Mesothelial cell of epicardium (in vitro differentiated cells): ENCODE results near the gene MOB1B. TPM values are rescaled to one million over a fixed set of nuclear protein-coding genes. Genes with fewer than 3 reads are reported as not detected.
A peak's percentile ranks its signal among the peaks of the same experiment; 100 is the strongest.

ENCODE experiments used
- DNase-seq, 2 experiments: peaks; one replicate each; pipeline ENCODE4 v3.0.0; 2021; ENCODE audit warnings: low spot score in 2 of 2; ENCODE audit not compliant: unreplicated experiment in 2 of 2
- H3K27ac Mint-ChIP-seq: 2 replicates; pipeline ENCODE4 v1.8.0; 2021; ENCODE audit warnings: mixed read lengths
- H3K27me3 Mint-ChIP-seq: 2 replicates; pipeline ENCODE4 v1.8.0; 2021; ENCODE audit warnings: low read depth, mixed read lengths
- H3K36me3 Mint-ChIP-seq: 2 replicates; pipeline ENCODE4 v1.8.0; 2021; ENCODE audit warnings: mixed read lengths
- H3K4me1 Mint-ChIP-seq: 2 replicates; pipeline ENCODE4 v1.8.0; 2021; ENCODE audit warnings: mixed read lengths
- H3K4me3 Mint-ChIP-seq: 2 replicates; pipeline ENCODE4 v1.8.0; 2021; ENCODE audit warnings: mild to moderate bottlenecking, moderate library complexity, mixed read lengths
- H3K9me3 Mint-ChIP-seq: 2 replicates; pipeline ENCODE4 v1.8.0; 2021; ENCODE audit warnings: mixed read lengths
- CTCF ChIP-seq: fragments of 200-600 bp; sonication (generic); IDR thresholded peaks from one replicate; pipeline ENCODE4 v1.5.0; 2021; ENCODE audit warnings: antibody characterized with exemption; ENCODE audit not compliant: unreplicated experiment
- total RNA-seq: library from RNA; stranded (reverse); gene quantifications from 3 replicates; pipeline ENCODE4 v1.2.1, GENCODE V29; 2021

The MOB1B gene
- total RNA-seq, 1 donor from 2014 or later: 36.2 TPM

DNA sequence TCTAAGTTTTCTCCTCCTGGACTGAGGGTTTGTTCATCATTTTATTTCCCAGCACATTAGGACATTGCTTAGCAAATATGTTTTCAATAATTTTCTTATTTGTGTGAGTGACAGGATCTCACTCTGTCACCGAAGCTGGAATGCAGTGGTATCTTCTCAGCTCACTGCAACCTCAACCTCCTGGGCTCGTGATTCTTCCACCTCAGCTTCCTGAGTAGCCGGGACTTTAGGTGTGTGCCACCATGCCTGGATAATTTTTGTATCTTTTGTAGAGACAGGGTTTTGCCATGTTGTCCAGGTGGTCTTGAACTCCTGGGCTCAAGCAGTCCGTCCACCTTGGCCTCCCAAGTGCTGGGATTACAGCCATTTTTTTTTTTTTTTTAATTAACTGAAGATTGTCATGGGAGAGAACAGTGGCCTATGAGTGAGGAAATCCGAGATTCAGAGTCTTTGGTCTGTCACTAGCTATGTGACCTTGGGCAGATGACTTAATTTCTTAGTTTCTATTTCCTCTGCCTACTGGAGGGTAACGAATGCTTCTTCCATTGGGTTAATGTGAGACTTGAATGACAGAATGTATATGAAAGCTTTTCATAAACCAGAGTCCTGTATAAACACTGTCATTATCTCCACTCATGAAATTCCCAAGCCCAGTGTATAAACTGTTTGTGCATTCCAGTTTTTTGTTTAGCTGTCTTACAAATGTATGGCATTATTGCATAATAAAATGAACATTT lies 23.9 kb downstream of the MOB1B start:
- TF ChIP-seq CTCF: no peak
- H3K4me1 Mint-ChIP-seq: peaks cover 11% of the 10 kb centered on the region

DNA sequence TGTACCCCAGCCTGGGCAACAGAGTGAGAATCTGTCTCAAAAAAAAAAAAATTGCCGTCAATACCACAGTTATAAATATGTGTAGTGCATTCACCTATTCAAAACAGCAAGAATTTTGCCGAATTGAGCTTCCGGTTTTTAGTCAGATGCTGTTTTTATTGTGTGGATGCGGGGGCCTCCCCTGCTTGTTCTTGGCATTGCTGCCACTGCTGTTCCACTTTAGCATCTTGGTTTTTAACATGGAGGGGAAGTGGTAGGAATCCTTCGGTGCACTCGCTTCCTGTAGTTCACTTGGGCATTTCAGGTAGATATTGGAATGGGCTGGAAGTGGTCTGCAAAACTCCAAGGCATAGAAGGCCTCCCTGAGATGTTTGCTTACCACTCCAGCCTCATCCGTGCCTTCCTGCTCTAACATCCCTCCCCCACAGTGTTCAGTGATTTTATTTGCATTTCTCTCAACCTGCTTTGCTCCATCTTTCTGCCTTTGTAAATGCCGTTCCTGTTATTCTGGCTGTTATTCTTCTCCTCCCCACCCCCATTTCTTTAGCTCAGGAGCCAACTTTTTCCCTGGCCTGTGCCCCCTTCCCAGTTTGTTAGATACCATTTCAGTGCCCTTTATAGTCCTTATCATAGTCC lies 25.5 kb downstream of the MOB1B start:
- Mint-ChIP-seq H3K36me3 (peaks cover 4% of the 10 kb centered on the region), H3K4me3 (no peak overlapping the region), H3K27ac (peak overlapping the region; percentile 7), H3K27me3 (no peaks in the 10 kb centered on the region), H3K4me1 (peaks cover 13% of the 10 kb centered on the region), H3K9me3 (peaks cover 1% of the 10 kb centered on the region)
- DNase-seq: no peak
- no peak for TF ChIP-seq CTCF

More for the DNA sequence above, 23.9 kb downstream of the MOB1B start:
- Mint-ChIP-seq H3K4me3 (no peak overlapping the region), H3K27me3 (no peaks in the 10 kb centered on the region), H3K36me3 (peaks cover 13% of the 10 kb centered on the region), H3K27ac (no peak overlapping the region), H3K9me3 (peaks cover 11% of the 10 kb centered on the region)
- no peak for DNase-seq

DNA sequence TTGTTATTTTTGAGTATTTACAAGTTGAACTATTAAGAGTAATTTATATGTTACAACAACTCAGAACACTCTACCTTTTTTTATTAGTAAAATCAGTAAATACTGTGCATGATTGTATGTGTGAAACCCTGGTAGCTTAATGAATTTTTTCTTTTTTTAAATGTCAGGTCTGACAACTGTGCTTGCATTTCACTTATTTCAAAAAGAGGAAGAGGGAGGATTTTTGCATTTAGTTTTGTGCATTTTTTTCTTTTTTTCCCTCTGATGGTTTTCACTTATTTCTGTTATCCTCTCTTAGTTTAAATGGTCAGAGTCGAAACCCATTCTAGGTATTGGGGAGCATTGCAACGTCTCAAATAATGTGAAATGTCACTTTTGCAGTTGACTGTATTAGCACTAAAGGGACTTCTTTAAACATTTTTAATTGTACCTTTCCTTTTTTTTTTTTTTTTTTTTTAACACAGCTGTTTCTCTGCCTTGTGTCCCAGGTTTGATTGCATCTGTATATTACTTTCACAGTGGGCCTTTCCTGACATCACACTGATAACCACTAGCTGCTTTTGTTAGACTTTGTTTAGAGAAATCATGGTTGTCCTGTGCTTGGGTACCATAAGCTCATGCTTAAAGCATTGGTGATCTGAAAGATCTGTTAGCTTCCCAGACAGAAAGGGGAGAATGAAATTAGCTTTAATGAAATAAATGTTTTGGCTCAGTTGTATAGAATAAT lies 28.5 kb downstream of the MOB1B start:
- no peak for DNase-seq
- H3K9me3 Mint-ChIP-seq: no peaks in the 10 kb centered on the region
- no peak for TF ChIP-seq CTCF
- H3K36me3 Mint-ChIP-seq: peaks cover 5% of the 10 kb centered on the region
- H3K4me1 Mint-ChIP-seq: peaks cover 19% of the 10 kb centered on the region
- no peak overlapping the region for H3K4me3 Mint-ChIP-seq
- peak overlapping the region; percentile 78 for H3K27ac Mint-ChIP-seq
- H3K27me3 Mint-ChIP-seq: no peaks in the 10 kb centered on the region

DNA sequence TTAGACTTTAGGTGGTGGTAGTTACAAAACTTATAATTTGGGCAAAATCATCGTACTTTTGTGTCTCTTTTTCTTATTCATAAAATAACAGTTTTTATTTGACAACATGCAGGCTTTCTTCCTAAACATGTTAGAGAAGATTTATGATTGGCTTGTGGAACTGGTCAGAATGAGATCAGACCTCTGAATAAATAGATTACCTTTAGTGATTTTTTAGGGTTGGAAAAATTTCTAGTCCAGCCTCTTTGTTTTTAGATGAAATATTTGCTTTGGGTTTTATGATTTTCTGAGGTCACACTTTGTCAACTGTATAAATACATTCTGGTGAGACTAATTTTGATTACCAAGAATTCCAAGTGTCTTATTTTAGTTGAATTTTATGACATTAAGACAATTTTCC lies 29.2 kb downstream of the MOB1B start:
- peaks cover 20% of the 10 kb centered on the region for H3K4me1 Mint-ChIP-seq
- no peak for DNase-seq
- H3K36me3 Mint-ChIP-seq: peaks cover 5% of the 10 kb centered on the region
- H3K9me3 Mint-ChIP-seq: no peaks in the 10 kb centered on the region
- TF ChIP-seq CTCF: no peak
- H3K27ac Mint-ChIP-seq: peak overlapping the region; percentile 78
- no peak overlapping the region for H3K4me3 Mint-ChIP-seq
- H3K27me3 Mint-ChIP-seq: no peaks in the 10 kb centered on the region

GRCh38 chr4:70932984-70933383 lies 30.8 kb downstream of the MOB1B start:
- Mint-ChIP-seq H3K4me3 (no peak overlapping the region), H3K27ac (peak overlapping the region; percentile 67), H3K36me3 (peaks cover 7% of the 10 kb centered on the region), H3K4me1 (peaks cover 23% of the 10 kb centered on the region), H3K27me3 (no peaks in the 10 kb centered on the region), H3K9me3 (no peaks in the 10 kb centered on the region)
- no peak for TF ChIP-seq CTCF
- DNase-seq: no peak
